Hindlimb muscle (tissue), 1 donor: ENCODE results near the gene TMA7. TPM values are rescaled to one million over a fixed set of nuclear protein-coding genes. Genes with fewer than 3 reads are reported as not detected.
"Not testable (repeated sequence)": the region's sequence is repeated elsewhere in the genome, so short reads cannot be mapped to it uniquely, and the experiment has no call there.

Experiments used
- DNase-seq: peaks from one replicate; pipeline ENCODE4 v3.0.0-alpha.2; 2013
- polyA plus RNA-seq: library from polyadenylated mRNA; unstranded; fragments of 120-200 nt; gene quantifications from one replicate; pipeline ENCODE4 v1.2.1, GENCODE V29; 2013; ENCODE audit not compliant: insufficient read length

TMA7 gene
- polyA plus RNA-seq, 1 donor, result 187 TPM

DNA sequence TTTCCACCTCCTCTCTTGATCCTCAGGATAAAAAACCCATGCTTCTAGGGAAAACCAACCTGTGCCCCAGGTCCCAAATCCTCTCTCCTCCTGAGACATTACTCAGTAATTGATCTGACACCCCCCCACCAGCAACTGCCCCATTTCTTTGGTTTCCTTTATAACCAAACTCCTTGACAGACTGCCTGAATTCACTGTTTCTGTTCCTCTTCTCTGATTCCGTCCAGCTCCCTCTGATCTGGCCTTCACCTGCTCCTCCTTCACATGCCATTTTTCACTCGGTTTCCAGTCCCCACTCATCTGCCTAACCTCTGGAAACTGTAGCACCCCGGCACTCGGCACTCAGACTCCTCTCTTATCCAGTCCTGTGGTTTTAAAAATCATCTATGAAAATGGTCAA, 2.2 kb upstream of the TMA7 start:
- no peak for DNase-seq

DNA sequence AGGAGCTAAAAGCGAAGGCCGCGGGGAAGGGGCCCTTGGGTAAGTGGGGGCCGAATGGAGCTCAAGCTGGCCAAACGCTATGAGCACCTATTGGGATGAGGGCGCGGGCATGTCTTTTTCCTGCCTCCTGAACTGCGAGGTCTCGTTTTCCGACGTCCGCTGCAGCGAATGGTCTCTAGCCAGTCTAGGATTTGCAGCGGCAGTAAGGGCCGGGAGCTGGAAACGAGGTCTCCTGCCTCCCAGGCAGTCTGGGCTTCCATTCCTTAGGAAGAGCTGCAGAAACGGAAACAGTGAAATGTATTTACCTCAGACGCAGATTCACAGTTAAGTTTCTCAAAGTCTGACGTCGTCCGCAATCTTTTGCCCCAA, 517 bp downstream of the TMA7 start:
- DNase-seq, result no peak

DNA sequence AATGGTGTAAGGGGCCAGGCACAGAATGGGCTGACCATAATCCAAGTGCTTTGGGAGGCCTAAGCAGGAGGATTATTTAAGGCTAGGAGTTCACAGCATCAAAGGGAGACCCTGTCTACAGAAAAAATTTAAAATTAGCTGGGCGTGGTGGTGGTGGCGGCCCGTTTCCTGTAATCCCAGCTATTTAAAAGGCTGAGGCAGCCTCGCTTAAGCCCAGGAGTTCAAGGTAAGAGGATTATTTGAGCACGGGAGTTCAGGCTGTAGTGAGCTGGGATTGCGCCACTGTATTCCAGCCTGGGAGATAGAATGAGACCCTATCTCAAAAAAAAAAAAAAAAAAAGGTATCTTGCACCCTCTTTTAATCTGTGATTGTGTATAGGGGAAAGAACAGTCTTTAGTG, 1.9 kb downstream of the TMA7 start:
- DNase-seq, result no peak

DNA sequence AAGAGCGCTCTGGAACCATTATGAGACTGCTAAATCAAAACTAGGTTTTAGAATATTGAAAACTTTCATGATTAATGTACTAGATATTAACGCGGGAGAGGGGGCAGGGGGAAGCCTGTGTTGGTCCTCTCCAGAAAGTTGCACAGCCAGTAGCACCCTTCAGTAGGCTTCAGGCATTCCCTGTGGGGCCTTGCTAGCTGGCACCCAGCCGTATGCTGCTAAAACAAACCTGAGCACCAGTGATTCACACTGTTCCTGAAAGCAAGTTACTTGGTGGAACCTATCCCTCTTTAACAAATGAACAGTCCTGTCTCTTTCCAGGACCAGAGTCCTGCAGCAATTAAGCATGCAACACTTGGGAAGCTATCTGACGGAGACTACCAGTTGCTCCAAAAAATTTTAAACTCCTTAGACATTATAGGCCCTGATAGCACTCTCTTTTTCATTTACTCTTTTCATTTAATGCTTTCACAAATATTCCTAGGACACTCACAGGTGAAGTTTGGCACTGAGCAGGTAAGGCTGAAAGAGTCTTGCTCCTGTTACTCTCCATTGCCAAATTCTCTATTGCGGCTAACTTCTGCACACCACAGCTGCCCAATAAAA, 5.3 kb downstream of the TMA7 start:
- no peak for DNase-seq

DNA sequence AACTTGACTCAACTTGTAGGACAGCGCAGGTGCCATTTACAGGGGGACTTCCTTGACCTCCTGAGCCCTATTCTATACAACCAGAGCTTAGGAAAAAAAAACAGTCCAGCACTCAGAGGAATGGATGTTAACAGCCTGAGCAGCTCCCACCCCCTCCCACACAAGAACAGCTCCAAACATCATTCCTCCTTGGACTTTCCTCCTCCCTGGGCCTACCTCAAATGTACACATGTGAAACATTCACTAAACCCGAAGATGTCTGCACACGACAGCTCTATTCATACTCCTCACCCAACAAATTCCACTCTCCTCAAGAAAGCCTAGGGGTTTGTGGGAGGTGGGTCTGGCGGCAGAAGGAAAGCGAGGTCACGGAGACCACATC, 6.0 kb downstream of the TMA7 start:
- DNase-seq, result no peak

DNA sequence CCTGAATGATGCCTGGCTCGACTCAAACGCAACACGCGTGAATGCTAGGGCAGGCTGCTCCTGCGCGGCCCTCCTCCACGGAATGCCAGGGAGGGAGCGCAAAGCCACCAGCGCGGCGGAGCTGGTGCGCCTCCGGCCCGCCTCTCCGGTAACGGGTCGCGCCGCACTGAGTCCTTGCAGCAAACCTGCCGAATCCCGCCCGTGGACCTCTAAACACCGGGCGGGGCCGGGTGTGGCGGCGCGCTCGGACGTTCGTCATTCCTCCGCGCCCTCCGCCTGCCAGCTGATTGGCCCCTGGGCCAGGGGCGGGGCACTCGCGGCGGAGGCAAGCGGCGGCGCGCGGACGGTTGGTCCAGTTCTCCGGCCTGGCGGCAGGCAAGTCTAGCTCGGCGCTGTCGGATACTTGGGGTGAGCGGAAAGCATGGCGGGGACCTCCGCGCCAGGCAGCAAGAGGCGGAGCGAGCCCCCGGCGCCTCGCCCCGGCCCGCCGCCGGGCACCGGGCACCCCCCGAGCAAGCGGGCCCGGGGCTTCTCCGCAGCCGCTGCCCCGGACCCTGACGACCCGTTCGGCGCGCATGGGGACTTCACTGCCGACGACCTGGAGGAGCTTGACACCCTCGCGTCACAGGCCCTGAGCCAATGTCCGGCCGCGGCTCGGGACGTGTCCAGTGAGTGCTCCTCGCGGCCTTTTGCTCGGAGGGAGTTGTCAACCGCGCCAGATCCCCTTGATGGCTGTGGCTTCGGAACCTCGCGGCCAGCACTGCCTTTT, 6.6 kb downstream of the TMA7 start, which contains the start of gene ATRIP:
TSS of gene ATRIP (plus strand) at position 313 of the 769 bp plus-strand sequence. CDS start at position 422, 109 bp downstream.
- peak; percentile 90 for DNase-seq

DNA sequence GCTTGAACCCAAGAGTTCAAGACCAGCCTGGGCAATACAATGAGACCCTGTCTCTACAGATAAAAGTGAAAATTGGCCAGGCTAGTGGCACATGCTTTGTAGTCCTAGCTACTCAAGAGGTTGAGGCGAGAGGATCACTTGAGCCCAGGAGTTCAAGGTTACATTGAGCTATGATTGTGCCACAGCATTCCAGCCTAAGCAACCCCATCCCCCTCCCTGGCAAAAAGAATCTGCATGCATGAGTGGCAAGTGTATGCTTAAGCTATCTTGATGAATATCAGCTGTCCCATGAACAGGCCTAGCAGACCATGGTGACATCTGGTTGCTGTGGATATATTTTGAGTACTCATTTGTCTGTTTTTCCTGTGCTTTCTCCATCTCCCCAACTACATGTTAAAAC, 11.2 kb downstream of the TMA7 start:
- no peak for DNase-seq

DNA sequence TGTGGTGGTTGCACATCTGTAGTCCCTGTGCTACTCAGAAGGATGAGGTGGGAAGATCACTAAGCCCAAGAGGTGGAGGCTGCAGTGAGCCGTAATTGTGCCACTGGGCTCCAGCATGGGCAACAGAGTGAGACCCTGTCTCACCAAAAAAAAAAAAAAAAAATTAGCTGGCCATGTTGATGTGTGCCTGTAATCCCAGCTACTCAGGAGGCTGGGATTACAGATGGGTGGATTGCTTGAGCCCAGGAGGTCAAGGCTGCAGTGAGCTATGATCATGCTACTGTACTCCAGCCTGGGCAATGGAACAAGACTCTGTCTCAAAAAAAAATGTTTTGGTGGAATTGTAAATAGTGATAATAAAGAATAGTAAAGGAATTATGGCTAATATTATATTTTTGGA, 16.4 kb downstream of the TMA7 start:
- DNase-seq, result no peak

DNA sequence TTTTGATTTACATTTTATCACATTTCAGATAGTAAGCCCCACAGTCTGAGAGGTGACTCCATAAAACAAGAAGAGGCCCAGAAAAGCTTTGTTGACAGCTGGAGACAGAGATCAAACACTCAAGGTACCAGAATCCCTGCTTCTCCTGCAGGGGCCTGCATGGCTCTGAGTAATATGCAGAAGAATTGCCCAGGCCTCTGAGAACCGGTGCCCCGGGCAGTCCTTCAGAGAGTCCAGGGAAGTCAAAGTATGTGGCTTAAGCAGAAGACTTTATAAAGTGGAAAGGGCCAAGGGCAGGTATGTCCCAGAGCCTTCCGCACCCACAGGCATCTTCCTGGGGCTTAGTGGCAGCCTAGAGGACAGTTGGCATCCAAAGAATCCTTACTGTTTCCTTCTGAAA, 19.3 kb downstream of the TMA7 start:
- DNase-seq, result no peak

DNA sequence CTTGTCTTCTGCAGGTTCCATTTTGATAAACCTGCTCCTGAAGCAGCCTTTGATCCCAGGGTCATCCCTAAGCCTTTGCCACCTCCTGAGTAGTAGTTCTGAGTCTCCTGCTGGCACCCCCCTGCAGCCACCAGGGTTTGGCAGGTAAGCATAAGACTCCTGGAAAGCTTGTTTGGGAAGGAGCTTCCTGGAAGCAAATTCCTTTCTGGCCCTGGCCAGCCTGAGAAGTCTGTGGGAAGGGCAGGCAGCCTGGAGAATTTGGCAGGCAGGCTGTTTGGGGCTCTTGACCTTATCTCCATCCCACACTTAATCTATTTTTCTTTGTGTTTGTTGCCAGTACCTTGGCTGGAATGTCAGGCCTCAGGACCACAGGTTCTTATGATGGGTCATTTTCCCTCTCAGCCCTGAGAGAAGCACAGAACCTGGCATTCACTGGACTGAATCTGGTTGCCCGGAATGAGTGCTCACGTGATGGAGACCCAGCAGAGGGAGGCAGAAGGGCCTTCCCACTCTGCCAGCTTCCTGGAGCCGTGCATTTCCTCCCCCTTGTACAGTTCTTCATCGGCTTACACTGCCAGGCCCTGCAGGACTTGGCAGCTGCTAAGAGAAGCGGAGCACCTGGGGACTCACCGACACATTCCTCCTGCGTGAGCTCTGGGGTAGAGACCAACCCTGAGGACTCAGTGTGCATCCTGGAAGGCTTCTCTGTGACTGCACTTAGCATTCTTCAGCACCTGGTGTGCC, 19.9 kb downstream of the TMA7 start:
- DNase-seq, result no peak

DNA sequence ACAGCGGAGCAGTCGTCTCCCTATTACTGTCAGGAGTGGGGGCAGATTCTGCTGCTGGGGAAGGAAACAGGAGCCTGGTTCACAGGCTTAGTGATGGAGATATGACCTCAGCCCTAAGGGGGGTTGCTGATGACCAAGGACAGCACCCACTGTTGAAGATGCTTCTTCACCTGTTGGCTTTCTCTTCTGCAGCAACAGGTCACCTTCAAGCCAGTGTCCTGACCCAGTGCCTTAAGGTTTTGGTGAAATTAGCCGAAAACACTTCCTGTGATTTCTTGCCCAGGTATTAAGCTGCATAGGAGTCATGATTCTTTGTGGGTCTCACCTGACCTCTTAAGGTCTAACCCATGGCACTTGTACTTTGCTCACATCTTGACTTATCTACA, 20.5 kb downstream of the TMA7 start:
- no peak for DNase-seq

DNA sequence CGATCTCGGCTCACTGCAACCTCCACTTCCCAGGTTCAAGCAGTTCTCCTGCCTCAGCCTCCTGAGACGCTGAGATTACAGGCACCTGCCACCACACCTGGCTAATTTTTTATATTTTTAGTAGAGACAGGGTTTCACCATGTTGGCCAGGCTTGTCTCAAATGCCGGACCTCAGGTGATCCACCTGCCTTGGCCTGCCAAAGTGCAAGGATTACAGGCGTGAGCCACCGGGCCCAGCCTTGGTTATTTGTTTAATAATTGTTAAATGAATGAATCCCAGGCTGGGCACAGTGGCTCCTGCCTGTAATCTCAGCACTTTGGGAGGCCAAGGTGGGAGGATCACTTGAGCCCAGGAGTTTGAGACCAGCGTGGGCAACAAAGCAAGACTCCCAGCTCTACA, 21.7 kb downstream of the TMA7 start:
- not testable (repeated sequence) for DNase-seq

DNA sequence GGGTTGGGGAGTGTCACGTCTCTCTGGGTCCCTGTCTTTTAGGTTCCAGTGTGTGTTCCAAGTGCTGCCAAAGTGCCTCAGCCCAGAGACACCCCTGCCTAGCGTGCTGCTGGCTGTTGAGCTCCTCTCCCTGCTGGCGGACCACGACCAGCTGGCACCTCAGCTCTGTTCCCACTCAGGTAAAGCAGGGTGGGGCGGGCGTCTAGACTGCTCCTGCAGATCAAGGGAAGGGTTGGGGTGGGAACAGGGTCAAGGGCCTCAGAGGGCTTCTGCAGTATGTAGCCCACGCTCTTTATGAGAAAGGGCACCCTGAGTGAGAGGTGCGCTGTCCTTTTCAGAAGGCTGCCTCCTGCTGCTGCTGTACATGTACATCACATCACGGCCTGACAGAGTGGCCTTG, 23.6 kb downstream of the TMA7 start:
- no peak for DNase-seq

DNA sequence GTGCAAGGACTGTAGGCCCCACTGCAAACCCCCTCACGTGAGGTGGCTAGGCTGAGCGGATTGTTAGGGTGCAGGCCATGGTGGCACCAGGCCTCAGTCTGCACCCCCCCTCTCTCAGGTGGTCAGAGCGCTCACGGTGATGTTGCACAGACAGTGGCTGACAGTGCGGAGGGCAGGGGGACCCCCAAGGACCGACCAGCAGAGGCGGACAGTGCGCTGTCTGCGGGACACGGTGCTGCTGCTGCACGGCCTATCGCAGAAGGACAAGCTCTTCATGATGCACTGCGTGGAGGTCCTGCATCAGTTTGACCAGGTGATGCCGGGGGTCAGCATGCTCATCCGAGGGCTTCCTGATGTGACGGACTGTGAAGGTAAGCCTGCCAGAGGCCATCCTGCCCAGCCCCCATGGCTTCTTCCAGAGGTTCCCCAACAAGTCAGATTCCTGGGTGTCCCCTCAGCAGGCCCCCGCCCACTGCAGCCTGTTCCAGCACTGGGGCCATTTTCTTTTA, 24.7 kb downstream of the TMA7 start:
- DNase-seq, result no peak

DNA sequence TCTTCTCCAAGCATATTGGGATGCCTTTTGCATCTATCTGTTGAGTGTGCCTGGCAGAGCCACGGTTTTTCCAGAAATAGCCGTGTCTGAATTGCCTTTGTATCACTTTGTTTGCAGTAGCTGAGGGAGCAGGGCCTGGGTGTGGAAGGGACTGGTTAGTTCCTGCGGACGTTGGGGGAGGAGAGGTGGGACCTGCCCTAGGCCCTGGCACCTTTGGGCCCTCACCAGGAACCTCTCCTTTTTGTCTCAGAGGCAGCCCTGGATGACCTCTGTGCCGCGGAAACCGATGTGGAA, 25.1 kb downstream of the TMA7 start:
- DNase-seq, result no peak

DNA sequence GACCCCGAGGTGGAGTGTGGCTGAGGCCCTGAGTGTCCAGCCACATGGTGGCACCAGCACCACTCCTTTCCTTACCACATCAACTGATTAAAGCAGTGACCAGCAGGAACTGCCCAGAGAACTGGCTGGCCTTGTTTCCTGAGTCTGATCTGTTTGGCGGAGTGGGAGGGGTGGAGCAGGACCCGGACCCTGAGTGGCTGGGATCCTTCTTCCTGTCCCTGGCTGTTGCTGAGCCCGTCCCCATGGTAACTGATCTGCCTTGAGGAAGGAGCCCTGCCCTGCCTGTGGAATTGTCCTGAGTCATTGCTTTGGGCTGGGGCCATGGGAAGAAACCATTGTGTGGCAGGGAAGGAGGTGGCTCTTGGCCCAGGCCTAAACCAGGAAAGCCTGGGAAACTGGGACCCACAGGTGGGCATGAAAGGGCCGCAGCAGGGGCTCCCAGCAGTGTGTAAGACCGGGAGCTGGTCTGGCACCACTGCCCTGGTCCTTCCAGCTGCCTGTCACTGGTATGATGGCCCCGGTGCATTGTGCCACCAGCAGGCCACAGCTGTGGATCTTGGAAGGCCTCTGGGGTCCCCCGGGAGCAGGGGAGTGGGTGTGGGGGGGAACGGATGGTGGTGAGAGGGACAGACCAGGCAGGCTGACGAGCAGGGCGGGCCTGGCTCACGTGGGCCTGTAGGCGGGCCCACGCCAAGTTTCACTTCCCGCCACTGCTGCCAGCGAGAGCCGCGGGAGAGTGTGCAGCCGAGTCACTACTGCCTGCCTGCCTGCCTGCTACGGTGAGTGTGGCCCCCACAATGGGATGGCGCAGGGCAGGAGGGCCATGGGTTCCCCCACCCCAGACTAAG, 25.7 kb downstream of the TMA7 start:
- peak; percentile 98 for DNase-seq

DNA sequence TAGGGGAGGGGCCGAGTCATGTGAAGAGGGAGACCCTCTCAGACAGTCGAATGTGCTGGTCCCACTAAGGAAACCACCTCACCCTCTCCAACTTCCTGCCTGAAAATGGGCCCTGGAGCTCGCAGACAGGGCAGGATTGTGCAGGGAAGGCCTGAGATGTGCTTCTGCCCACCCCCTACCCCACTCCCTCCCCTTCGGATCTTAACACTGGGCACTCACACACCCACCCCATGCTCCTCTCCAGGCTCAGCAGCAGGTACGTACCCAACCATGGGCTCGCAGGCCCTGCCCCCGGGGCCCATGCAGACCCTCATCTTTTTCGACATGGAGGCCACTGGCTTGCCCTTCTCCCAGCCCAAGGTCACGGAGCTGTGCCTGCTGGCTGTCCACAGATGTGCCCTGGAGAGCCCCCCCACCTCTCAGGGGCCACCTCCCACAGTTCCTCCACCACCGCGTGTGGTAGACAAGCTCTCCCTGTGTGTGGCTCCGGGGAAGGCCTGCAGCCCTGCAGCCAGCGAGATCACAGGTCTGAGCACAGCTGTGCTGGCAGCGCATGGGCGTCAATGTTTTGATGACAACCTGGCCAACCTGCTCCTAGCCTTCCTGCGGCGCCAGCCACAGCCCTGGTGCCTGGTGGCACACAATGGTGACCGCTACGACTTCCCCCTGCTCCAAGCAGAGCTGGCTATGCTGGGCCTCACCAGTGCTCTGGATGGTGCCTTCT, 26.5 kb downstream of the TMA7 start:
- DNase-seq, result no peak

DNA sequence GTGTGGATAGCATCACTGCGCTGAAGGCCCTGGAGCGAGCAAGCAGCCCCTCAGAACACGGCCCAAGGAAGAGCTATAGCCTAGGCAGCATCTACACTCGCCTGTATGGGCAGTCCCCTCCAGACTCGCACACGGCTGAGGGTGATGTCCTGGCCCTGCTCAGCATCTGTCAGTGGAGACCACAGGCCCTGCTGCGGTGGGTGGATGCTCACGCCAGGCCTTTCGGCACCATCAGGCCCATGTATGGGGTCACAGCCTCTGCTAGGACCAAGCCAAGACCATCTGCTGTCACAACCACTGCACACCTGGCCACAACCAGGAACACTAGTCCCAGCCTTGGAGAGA, 27.0 kb downstream of the TMA7 start:
- DNase-seq, result no peak

DNA sequence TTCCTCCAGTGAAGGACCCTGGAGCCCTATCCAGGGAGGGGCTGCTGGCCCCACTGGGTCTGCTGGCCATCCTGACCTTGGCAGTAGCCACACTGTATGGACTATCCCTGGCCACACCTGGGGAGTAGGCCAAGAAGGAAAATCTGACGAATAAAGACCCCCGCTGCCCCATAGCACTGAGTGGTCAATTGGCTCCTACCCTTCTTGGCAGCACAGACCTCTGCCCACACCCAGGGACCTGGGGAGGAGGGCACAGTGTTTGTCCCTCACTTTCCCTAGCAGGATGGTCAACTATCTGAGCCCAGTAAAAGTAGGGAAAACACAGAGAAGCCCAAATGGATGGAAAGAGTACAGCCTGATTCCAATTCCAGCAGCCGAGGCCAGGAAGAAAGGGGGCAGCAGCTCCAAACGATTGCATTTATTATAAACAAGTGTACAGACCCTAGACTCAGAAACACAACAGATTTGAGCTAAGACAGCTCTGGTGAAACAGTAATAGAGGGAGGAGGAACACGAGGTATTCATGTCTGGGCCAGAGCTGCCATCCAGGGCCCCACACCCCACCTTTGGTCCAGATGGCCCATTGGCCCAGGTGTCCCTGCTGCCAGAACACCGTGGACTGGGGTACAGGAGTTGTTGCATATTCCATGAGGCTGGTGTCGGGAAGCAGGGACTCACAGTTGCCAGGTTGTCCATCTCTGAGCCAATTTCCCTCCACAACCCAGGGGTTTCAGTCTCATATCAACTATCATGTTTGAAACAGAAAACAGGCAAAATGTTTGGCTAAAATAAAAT, 27.6 kb downstream of the TMA7 start:
- DNase-seq, result no peak

DNA sequence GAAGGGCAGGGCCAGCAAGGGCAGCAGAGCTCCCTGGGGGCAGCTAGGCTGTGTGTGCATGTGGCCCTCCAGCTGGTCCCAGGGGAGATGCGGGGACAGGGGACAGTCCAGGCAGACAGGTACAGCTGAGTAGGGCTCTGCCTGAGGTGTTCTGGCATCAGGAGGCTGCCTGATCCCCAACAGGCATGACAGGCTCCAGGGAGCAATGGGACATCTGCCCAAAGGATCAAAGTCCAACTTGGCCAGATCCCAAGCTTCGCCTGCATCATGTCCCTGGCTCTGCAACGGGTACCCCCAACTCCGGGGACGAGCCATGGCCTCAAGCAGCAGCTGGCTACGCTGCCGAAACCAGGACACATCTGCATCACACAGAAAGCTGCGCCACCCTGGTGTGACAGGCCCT, 28.3 kb downstream of the TMA7 start:
- DNase-seq, result no peak
